KMS-11 (cell line): ENCODE data around the gene MAST4.

ENCODE experiments used
- H2AFZ ChIP-seq: fragments of 200-600 bp; sonication (generic); 2 replicates; pipeline ENCODE4 v1.6.1; 2016; ENCODE audit warnings: antibody characterized with exemption, mixed run types, low read depth
- H3K27ac ChIP-seq: fragments of 200-600 bp; sonication (generic); 2 replicates; pipeline ENCODE4 v1.6.1; 2016; ENCODE audit warnings: mild to moderate bottlenecking, mixed run types
- H3K27me3 ChIP-seq: fragments of 200-600 bp; sonication (generic); 2 replicates; pipeline ENCODE4 v1.6.1; 2017; ENCODE audit warnings: mild to moderate bottlenecking, low read depth, mixed run types, moderate library complexity; ENCODE audit not compliant: insufficient read depth
- H3K36me3 ChIP-seq: fragments of 200-600 bp; sonication (generic); 2 replicates; pipeline ENCODE4 v1.6.1; 2017; ENCODE audit warnings: mild to moderate bottlenecking, mixed run types; ENCODE audit not compliant: insufficient read depth
- H3K4me1 ChIP-seq: fragments of 200-600 bp; sonication (generic); 2 replicates; pipeline ENCODE4 v1.6.1; 2016; ENCODE audit warnings: mild to moderate bottlenecking, low read depth, mixed run types; ENCODE audit not compliant: poor library complexity, severe bottlenecking
- H3K4me2 ChIP-seq: fragments of 200-600 bp; sonication (generic); 2 replicates; pipeline ENCODE4 v1.7.0; 2016; ENCODE audit warnings: mild to moderate bottlenecking, mixed run types
- H3K4me3 ChIP-seq: fragments of 200-600 bp; sonication (generic); IDR thresholded peaks from 2 replicates; pipeline ENCODE4 v1.6.1; 2017; ENCODE audit warnings: low read depth, low read length, mixed read lengths; ENCODE audit not compliant: insufficient read depth
- H3K79me2 ChIP-seq: fragments of 200-600 bp; sonication (generic); 2 replicates; pipeline ENCODE4 v1.6.1; 2016; ENCODE audit warnings: low read depth, mixed run types; ENCODE audit not compliant: insufficient read depth
- H3K9ac ChIP-seq: fragments of 200-600 bp; sonication (generic); 2 replicates; pipeline ENCODE4 v1.6.1; 2016; ENCODE audit warnings: mild to moderate bottlenecking, mixed run types
- H4K20me1 ChIP-seq: fragments of 200-600 bp; sonication (generic); 2 replicates; pipeline ENCODE4 v1.6.1; 2016; ENCODE audit warnings: mild to moderate bottlenecking, mixed run types; ENCODE audit not compliant: insufficient read depth
- CTCF ChIP-seq: fragments of 200-600 bp; sonication (generic); conservative IDR thresholded peaks from 2 replicates; pipeline ENCODE4 v1.6.1; 2017; ENCODE audit warnings: low read depth, mild to moderate bottlenecking, antibody characterized with exemption, low read length, moderate library complexity, mixed read lengths

The MAST4 gene

GRCh38 chr5:66851306-66851705 lies 255.1 kb downstream of the MAST4 start:
- Histone ChIP-seq H3K36me3 (no peaks in the 10 kb centered on the region), H2AFZ (no peak overlapping the region), H3K79me2 (no peaks in the 10 kb centered on the region), H3K4me3 (no peak overlapping the region), H3K27me3 (no peaks in the 10 kb centered on the region), H3K4me1 (peaks cover 18% of the 10 kb centered on the region), H3K9ac (no peak overlapping the region), H3K4me2 (no peak overlapping the region), H4K20me1 (no peaks in the 10 kb centered on the region), H3K27ac (no peak overlapping the region)
- no peak for TF ChIP-seq CTCF

- no peak overlapping the region for H2AFZ ChIP-seq
- H3K27me3 ChIP-seq: no peaks in the 10 kb centered on the region
- H3K4me2 ChIP-seq: no peak overlapping the region
- H4K20me1 ChIP-seq: no peaks in the 10 kb centered on the region
- H3K36me3 ChIP-seq: no peaks in the 10 kb centered on the region
- no peak overlapping the region for H3K9ac ChIP-seq
- TF ChIP-seq CTCF: no peak
- H3K4me3 ChIP-seq: no peak overlapping the region
- peaks cover 15% of the 10 kb centered on the region for H3K4me1 ChIP-seq
- no peak overlapping the region for H3K27ac ChIP-seq
- H3K79me2 ChIP-seq: no peaks in the 10 kb centered on the region
Measured at GRCh38 chr5:66854416-66854815, 258.2 kb downstream of the MAST4 start.

GRCh38 chr5:66856041-66856805 lies 260.0 kb downstream of the MAST4 start:
- Histone ChIP-seq H4K20me1 (no peaks in the 10 kb centered on the region), H3K4me2 (no peak overlapping the region), H3K27me3 (no peaks in the 10 kb centered on the region), H2AFZ (no peak overlapping the region), H3K4me3 (no peak overlapping the region), H3K9ac (no peak overlapping the region), H3K79me2 (no peaks in the 10 kb centered on the region), H3K27ac (no peak overlapping the region), H3K36me3 (no peaks in the 10 kb centered on the region), H3K4me1 (no peaks in the 10 kb centered on the region)
- TF ChIP-seq CTCF: no peak

GRCh38 chr5:66859526-66859925 lies 263.3 kb downstream of the MAST4 start:
- H3K4me1 ChIP-seq: peaks cover 11% of the 10 kb centered on the region
- TF ChIP-seq CTCF: no peak
- H3K79me2 ChIP-seq: no peaks in the 10 kb centered on the region
- no peaks in the 10 kb centered on the region for H3K36me3 ChIP-seq
- H3K4me3 ChIP-seq: no peak overlapping the region
- no peak overlapping the region for H2AFZ ChIP-seq
- no peak overlapping the region for H3K9ac ChIP-seq
- H3K27ac ChIP-seq: no peak overlapping the region
- no peaks in the 10 kb centered on the region for H3K27me3 ChIP-seq
- H4K20me1 ChIP-seq: no peaks in the 10 kb centered on the region
- no peak overlapping the region for H3K4me2 ChIP-seq
